OCI-LY7 (cell line): ENCODE measurements around the gene UBA5. TPM values are rescaled to one million over a fixed set of nuclear protein-coding genes. Genes with fewer than 3 reads are reported as not detected.

Experiments
- BruUV-seq: library from RNA; stranded (reverse); fragments of 400-500 nt; replicated peaks from 2 replicates; lab custom pipeline; 2021; lab: Mats Ljungman, UMichigan
- CTCF ChIA-PET: fragments of 300-600 bp; sonication (Branson Sonifier 250); formaldehyde crosslinking; loops from one replicate; lab custom pipeline; 2022; ENCODE audit warnings: antibody characterized with exemption; ENCODE audit not compliant: unreplicated experiment; lab: Charles Lee
- POLR2A ChIA-PET: fragments of 300-600 bp; sonication (Branson Sonifier 250); formaldehyde crosslinking; loops from one replicate; lab custom pipeline; 2022; ENCODE audit warnings: antibody characterized with exemption; lab: Charles Lee
- DNase-seq: peaks from one replicate; pipeline ENCODE4 v3.0.0-alpha.2; 2015; ENCODE audit warnings: low spot score
- H2AFZ ChIP-seq: fragments of 200-600 bp; sonication (generic), shearing (Covaris generic); 2 replicates; pipeline ENCODE4 v1.6.1; 2014; ENCODE audit warnings: mild to moderate bottlenecking, antibody characterized with exemption, low read length, moderate library complexity
- H3K27ac ChIP-seq: fragments of 200-600 bp; sonication (generic); 2 replicates; pipeline ENCODE4 v1.5.1; 2014; ENCODE audit warnings: mixed run types, low read depth, mild to moderate bottlenecking, moderate library complexity, low read length, inconsistent platforms; ENCODE audit not compliant: poor library complexity, severe bottlenecking
- H3K36me3 ChIP-seq: fragments of 200-600 bp; sonication (generic); 2 replicates; pipeline ENCODE4 v1.6.1; 2014; ENCODE audit warnings: mild to moderate bottlenecking, antibody characterized with exemption, low read length, moderate library complexity, mixed read lengths; ENCODE audit not compliant: insufficient read depth
- H3K4me1 ChIP-seq: fragments of 200-600 bp; sonication (generic); 2 replicates; pipeline ENCODE4 v1.5.1; 2014; ENCODE audit warnings: mild to moderate bottlenecking, low read length; ENCODE audit not compliant: insufficient read depth, poor library complexity, severe bottlenecking
- H3K4me2 ChIP-seq: fragments of 200-600 bp; sonication (generic); 2 replicates; pipeline ENCODE4 v1.6.1; 2014; ENCODE audit warnings: mild to moderate bottlenecking, low read length
- H3K4me3 ChIP-seq: fragments of 200-600 bp; sonication (generic); 2 replicates; pipeline ENCODE4 v1.5.1; 2014; ENCODE audit warnings: mild to moderate bottlenecking, low read depth, low read length; ENCODE audit not compliant: poor library complexity, severe bottlenecking
- H3K79me2 ChIP-seq: fragments of 200-600 bp; sonication (generic); 2 replicates; pipeline ENCODE4 v1.6.1; 2016; ENCODE audit warnings: low read depth, mild to moderate bottlenecking, low read length, moderate library complexity, mixed read lengths; ENCODE audit not compliant: insufficient read depth
- H3K9me2 ChIP-seq: fragments of 200-600 bp; sonication (generic); 2 replicates; pipeline ENCODE4 v1.6.1; 2016; ENCODE audit warnings: mild to moderate bottlenecking, low read length, mixed read lengths; ENCODE audit not compliant: insufficient read depth
- H3K9me3 ChIP-seq: fragments of 200-600 bp; sonication (generic); 2 replicates; pipeline ENCODE4 v1.6.1; 2014; ENCODE audit warnings: mild to moderate bottlenecking, mixed run types, low read length, mixed read lengths
- H4K20me1 ChIP-seq: fragments of 200-600 bp; sonication (generic); 2 replicates; pipeline ENCODE4 v1.6.1; 2014; ENCODE audit warnings: mild to moderate bottlenecking, antibody characterized with exemption, low read length, moderate library complexity, mixed read lengths; ENCODE audit not compliant: insufficient read depth
- CTCF ChIP-seq: fragments of 200-600 bp; sonication (generic); conservative IDR thresholded peaks from 2 replicates; pipeline ENCODE4 v1.5.1; 2014; ENCODE audit warnings: mild to moderate bottlenecking, antibody characterized with exemption, low read length, moderate library complexity, mixed read lengths
- EZH2phosphoT487 ChIP-seq: fragments of 200-600 bp; sonication (generic); IDR thresholded peaks from 2 replicates; pipeline ENCODE4 v1.6.1; 2018; ENCODE audit warnings: low read depth, borderline replicate concordance, mild to moderate bottlenecking, mixed run types, antibody characterized with exemption, low read length, moderate library complexity, mixed read lengths
- intact Hi-C: fragments of 100-400 bp; cut with micrococcal nuclease; formaldehyde crosslinking; loops from one replicate; pipeline ENCODE4 v1.10.0; 2022; ENCODE audit not compliant: unreplicated experiment
- total RNA-seq, 2 experiments: library from RNA; depleted of rRNA in 1 of 2; stranded (reverse); fragments of >200 nt in 1 of 2; shearing (Covaris generic) in 1 of 2; gene quantifications; 2 replicates each; pipeline ENCODE4 v1.2.3, GENCODE V29; 2014 to 2022

The UBA5 gene
- total RNA-seq, 2 experiments from 2014 or later, result 45.2 to 47.5 TPM

DNA sequence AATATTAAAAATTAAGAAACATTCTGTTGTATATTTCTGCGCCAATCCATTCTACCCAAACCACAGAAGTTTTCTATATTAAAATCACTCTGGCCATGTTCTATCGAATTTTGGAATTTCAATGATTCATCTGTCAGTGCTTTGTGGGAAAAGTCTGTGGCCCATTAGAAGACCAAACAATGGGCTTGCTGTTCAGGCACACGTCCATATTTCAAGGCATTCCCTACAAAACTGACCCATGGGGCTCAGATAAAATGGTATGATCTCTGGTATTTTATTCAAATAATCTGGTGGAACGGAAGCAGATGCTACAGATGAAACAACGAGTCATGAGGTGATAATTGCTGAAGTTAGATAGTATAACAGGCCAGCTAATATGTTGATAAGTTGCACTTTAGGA, 49.6 kb downstream of the UBA5 start:
- CTCF ChIA-PET, result interaction anchor here (1.1 kb wide), 1 partner anchor 26 kb away, joined by 5 read pairs; no protein-coding TSS in a partner anchor

GRCh38 chr3:132710311-132710710, 50.2 kb downstream of the UBA5 start:
- Histone ChIP-seq H3K27ac (no peak overlapping the region), H3K79me2 (no peaks in the 10 kb centered on the region), H3K36me3 (no peaks in the 10 kb centered on the region), H3K4me2 (no peak overlapping the region), H3K4me1 (no peaks in the 10 kb centered on the region), H2AFZ (no peak overlapping the region), H3K4me3 (no peak overlapping the region), H3K9me3 (no peaks in the 10 kb centered on the region), H4K20me1 (no peaks in the 10 kb centered on the region), H3K9me2 (no peaks in the 10 kb centered on the region)
- no peak for DNase-seq
- ChIA-PET POLR2A (interaction anchor here (0.7 kb wide), 1 partner anchor 11 kb away, joined by 3 read pairs; no protein-coding TSS in a partner anchor), CTCF (interaction anchor here (1.1 kb wide), 1 partner anchor 26 kb away, joined by 5 read pairs; no protein-coding TSS in a partner anchor)
- no peak for TF ChIP-seq EZH2phosphoT487
- TF ChIP-seq CTCF, result no peak
- no TSS peak for BruUV-seq
- intact Hi-C loops, result no loop called here

More for the DNA sequence above, 49.6 kb downstream of the UBA5 start:
- no peak for DNase-seq
- no peaks in the 10 kb centered on the region for H3K4me1 ChIP-seq
- H3K9me3 ChIP-seq, result no peaks in the 10 kb centered on the region
- H2AFZ ChIP-seq, result no peak overlapping the region
- H3K36me3 ChIP-seq, result no peaks in the 10 kb centered on the region
- no peaks in the 10 kb centered on the region for H3K9me2 ChIP-seq
- intact Hi-C loops, result no loop called here
- no peak overlapping the region for H3K4me2 ChIP-seq
- H3K27ac ChIP-seq, result no peak overlapping the region
- no peak overlapping the region for H3K4me3 ChIP-seq
- no TSS peak for BruUV-seq
- POLR2A ChIA-PET, result interaction anchor here (0.7 kb wide), 1 partner anchor 11 kb away, joined by 3 read pairs; no protein-coding TSS in a partner anchor
- H4K20me1 ChIP-seq, result no peaks in the 10 kb centered on the region
- TF ChIP-seq EZH2phosphoT487 (no peak), CTCF (no peak)
- no peaks in the 10 kb centered on the region for H3K79me2 ChIP-seq

GRCh38 chr3:132713977-132714727, 54.0 kb downstream of the UBA5 start:
- ChIA-PET CTCF (no interaction called here), POLR2A (interaction anchor here (0.5 to 1.4 kb wide), 3 partner anchors 23 to 1337 kb away, joined by 3 to 5 read pairs (median 5); no protein-coding TSS in a partner anchor)
- Histone ChIP-seq H3K4me3 (no peak overlapping the region), H2AFZ (no peak overlapping the region), H3K27ac (no peak overlapping the region), H4K20me1 (no peaks in the 10 kb centered on the region), H3K9me2 (no peaks in the 10 kb centered on the region), H3K79me2 (no peaks in the 10 kb centered on the region), H3K4me1 (no peaks in the 10 kb centered on the region), H3K9me3 (no peaks in the 10 kb centered on the region), H3K4me2 (no peak overlapping the region), H3K36me3 (no peaks in the 10 kb centered on the region)
- BruUV-seq, result no TSS peak
- TF ChIP-seq EZH2phosphoT487, result no peak
- intact Hi-C loops, result no loop called here
- DNase-seq, result no peak
